Hepatocyte (in vitro differentiated cells): Measurements from ENCODE around the gene PLIN4.

Experiments used
- CTCF ChIP-seq: fragments of 200-600 bp; sonication (generic); IDR thresholded peaks from 2 replicates; pipeline ENCODE4 v1.5.1; 2016; ENCODE audit warnings: antibody characterized with exemption, mild to moderate bottlenecking; ENCODE audit not compliant: poor library complexity
- EZH2 ChIP-seq: fragments of 200-600 bp; sonication (generic); IDR thresholded peaks from 2 replicates; pipeline ENCODE4 v1.6.1; 2016; ENCODE audit warnings: antibody characterized with exemption, mild to moderate bottlenecking, borderline replicate concordance
- EZH2phosphoT487 ChIP-seq: fragments of 200-600 bp; sonication (generic); IDR thresholded peaks from one replicate; pipeline ENCODE4 v1.6.1; 2018; ENCODE audit warnings: antibody characterized with exemption, mild to moderate bottlenecking, low read depth, moderate library complexity; ENCODE audit not compliant: unreplicated experiment, severe bottlenecking

DNA sequence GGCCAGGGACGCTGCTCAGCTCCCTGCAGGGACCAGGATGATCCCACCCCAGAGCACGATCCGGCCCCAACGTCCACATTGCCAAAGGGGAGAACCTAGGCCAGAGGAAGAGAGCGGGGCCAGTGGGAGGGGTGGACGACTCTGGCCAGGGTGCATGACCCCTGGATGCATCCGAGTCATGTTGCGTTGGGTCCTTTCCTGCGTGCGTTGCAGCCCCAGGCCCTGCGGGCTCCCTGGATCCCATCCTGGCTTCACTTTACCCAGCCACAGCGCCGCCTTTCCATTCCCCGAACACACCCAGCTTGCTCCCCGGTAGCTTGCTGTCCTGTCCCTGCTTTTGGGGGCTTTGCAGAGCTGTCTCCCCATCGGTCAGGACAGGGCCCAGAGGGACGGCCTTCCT, 10.5 kb downstream of the PLIN4 start:
- TF ChIP-seq EZH2 (no peak), CTCF (no peak), EZH2phosphoT487 (no peak)
